ENCODE measurements around the gene CDC42BPB.

DNA sequence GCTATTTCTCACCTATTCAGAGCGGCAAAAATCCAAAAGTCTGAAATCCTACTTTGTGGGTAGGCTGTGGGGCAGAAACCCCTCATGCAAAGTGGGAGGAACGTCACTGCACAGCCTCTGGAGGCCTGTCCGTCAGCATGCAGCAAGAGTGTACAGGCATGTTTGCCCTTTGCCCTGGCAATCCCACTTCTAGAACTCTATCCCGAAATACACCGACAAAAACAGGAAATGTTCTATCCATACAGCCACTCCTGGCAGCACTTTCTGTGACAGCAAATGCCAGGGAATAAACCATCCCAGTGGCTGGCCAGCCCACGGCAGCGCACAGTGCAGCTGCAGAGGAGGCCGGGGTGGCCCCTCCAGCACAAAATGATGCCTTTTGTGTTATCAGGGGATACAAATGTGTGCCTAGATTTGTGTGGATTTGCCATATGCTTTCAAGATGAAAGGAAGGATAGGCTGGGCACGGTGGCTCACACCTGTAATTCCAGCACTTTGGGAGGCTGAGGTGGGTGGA is 95.2 kb downstream of the CDC42BPB start:
- TF ChIP-seq, protein P1, sequence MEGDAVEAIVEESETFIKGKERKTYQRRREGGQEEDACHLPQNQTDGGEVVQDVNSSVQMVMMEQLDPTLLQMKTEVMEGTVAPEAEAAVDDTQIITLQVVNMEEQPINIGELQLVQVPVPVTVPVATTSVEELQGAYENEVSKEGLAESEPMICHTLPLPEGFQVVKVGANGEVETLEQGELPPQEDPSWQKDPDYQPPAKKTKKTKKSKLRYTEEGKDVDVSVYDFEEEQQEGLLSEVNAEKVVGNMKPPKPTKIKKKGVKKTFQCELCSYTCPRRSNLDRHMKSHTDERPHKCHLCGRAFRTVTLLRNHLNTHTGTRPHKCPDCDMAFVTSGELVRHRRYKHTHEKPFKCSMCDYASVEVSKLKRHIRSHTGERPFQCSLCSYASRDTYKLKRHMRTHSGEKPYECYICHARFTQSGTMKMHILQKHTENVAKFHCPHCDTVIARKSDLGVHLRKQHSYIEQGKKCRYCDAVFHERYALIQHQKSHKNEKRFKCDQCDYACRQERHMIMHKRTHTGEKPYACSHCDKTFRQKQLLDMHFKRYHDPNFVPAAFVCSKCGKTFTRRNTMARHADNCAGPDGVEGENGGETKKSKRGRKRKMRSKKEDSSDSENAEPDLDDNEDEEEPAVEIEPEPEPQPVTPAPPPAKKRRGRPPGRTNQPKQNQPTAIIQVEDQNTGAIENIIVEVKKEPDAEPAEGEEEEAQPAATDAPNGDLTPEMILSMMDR (IDR thresholded peaks at IDR 0.05): no peak
- TF ChIP-seq POLR2AphosphoS5 (IDR thresholded peaks at IDR 0.05) (no peak), EP300 (IDR thresholded peaks at IDR 0.05) (no peak), POLR2A (IDR thresholded peaks at IDR 0.05) (no peak)

Data from suprapubic skin (tissue), 4 donors.